GM18498 (cell line): ENCODE results near the gene BMP7.

Experiments
- ATAC-seq: cut with Tn5 transposase; IDR thresholded peaks from one replicate; pipeline ENCODE4 v1.9.1; 2021; ENCODE audit warnings: mild to moderate bottlenecking, moderate library complexity; ENCODE audit not compliant: unreplicated experiment

Gene BMP7

DNA sequence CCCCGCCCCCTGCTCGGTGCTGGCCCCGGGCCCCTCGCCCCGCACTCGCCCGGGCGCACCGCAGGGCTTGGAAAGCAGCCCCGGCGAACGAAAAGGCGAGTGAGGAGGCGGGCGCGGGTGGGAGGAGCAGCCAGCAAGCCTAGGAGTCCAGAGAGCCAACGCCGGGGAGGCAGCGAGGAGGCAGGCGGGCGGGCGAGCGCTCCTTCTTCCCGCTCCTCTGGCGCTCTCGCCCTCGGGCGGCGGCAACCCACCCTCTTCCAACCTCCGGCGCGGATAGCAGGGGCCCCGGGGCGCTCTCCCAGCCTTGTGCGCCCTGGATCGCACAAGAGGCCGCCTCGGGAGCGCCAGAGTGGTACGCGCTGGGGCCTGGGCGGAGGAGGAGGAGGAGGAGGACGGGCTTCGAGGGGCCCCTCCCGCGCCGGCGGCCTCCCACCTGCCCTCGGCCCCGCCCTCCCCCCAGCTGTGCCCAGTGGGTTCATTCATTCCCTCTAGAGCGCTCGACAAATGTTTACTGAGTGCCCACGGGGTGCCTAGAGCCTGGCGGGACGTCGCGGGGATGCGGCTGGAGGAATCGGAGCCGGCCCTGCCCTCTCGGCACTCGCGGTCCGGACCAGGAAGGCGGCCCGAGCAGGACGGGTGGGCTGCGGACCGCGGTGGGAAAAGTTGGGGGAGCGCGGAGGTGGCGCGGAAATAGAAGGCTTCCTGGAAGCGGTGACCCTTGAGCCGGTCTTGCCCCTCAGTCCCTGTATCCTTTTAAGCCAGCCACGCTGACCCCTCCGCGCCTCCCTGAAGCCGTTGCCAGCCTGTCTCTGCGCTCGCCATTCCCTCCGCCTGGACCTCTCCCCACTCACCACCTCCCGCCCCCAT, at the start of gene BMP7:
TSS of gene BMP7 (minus strand) at position 351 of the 867 bp plus-strand sequence. CDS start 519 bp downstream, outside the sequence.
- ATAC-seq: no peak

DNA sequence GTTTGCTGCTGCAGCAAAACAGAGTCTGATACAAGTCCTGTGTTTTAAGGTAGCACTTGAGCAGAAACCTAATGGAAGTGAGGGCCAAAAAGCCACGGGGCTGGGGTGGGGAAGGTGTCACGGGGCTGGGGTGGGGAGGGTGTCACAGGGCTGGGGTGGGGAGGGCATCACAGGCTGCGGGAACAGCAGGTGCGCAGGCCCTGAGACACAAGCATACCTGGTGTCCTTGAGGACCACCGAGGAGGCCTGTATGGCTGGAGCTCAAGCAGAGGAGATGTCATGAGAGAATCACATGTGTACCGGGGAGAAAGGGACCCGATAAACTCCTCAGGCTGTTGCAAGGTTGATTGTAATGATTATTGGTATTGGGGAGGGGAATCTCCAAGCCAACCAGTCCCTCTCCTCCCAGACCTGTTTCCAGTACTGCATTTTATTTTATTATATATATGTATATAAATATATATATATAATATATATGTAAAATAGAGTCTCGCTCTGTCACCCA, 49.6 kb upstream of the BMP7 start:
- no peak for ATAC-seq

DNA sequence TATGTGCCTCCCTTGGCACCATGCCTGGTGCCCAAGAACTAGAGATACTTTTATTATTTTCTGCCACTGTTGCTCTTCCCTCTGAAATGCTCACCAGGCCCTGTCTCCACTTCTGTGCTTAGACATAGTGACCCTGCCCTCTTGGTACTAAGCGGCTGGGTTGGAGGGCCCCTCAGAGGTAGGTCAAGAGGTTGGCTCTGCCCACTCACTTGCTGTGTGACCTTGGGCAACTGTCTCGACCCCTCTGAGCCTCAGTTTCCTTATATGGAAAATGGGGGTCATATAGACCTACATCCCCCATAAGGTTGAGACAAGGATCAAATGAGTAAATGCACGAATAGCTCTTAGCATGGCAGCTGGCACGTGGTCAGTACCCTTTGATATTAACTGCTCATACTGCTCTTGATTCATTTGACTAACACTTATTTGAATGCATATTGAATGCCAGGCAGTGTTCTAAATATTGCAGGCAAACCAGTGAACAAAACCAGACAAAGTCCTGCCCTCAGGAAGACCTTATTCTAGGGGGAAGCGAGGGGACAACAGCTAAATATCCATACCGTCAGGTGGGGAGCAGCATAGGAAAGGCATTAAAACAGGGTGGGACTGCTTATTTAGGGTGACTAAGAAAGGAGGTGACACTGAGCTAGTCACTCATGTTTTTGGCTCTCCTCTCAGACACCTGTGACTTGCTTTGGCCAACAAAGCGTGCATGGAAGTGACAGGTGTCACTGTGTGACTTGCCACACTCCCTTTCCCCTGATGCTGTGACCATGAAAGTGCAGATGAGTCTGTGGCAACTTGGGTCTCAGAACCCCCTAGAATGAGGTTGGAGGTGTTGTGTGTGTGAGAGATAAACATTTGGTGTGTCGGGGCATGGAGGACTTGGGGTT, 48.9 kb upstream of the BMP7 start:
- ATAC-seq: no peak

DNA sequence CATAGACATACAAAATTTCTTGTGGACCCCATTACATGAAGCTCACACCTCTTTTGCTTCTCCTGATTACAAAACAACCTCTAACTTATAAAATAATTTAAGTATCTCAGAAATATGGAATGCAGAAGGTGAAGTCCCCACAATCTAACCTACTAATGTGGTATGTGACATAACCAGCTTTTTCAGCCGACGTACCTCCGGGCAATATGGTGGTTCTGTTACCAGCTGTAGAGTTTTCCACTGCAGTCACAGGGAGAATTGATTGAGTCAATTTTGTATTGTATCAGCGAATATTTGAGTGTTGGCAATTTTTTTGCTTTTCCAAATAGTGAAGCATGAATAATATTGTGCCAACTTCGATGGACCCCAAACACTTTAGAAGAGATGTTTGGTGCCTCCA, 47.5 kb upstream of the BMP7 start:
- ATAC-seq: no peak

DNA sequence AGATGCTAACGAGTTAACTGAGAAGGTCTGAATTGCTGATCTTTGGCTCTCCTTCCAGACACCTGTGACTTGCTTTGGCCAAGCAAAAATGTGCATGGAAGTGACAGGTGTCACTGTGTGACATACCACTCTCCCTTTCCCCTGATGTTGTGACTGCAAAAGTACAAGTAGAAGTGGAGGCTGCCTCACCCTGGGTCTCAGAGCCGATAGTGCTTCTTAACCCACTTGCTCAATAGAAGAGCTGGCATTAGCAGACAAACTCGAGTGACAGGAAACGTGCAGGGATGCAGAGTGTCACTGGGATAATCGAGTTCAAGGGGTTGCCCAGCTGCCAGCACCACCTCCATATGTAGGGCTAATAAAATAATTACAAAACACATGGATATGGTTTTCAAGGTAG, 46.8 kb upstream of the BMP7 start:
- no peak for ATAC-seq

DNA sequence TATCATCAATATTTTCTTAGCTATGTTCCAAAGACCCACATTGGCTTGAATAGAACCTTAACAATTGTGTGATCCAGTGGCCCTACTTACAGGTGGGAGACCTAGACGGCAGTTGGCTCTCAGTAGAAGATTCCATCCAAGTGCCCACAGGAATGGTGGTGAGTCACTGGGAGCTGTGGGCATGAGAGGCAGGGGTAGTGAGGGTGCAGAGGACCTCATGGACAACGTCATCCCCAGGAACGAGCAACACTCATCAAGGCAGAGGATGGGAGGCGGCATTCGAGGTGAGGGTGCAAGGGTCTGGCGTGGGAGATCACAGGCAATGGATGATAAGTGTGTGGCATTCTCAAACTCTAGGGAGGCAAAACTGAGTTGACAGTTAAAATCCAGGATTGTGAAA, 45.7 kb upstream of the BMP7 start:
- ATAC-seq: no peak

DNA sequence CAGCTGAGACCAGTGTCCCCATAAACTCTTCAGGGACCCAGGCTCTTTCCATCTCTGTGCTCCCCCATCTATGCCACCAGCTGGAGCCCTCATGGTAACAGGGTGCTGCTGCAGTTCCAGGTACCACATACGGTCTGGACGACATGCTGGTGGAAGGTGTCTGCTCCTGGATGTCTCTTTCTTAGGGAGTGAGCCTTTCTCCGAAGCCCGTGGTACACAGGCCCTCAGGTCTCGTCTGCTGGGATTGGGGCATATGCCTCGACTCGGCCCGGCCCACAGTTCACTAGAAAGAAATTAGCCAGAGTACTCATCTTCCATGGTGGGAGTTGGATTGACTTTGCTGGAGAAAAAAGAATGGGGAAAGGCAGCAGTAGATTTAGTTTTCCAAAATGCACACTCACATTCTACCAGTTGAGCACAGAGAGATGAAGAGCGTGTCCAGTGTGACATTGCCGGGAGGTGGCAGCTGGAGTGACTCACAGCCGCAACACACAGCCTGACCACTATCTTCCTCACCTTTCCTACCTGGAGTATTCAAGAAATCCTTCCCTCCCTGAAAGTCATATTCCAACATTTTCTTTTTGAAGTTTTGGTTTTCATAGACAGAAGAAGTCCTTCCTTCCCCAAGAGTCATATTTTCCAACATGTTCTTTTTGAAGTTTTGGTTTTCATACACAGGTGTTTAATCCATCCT, 44.5 kb upstream of the BMP7 start:
- ATAC-seq: no peak

DNA sequence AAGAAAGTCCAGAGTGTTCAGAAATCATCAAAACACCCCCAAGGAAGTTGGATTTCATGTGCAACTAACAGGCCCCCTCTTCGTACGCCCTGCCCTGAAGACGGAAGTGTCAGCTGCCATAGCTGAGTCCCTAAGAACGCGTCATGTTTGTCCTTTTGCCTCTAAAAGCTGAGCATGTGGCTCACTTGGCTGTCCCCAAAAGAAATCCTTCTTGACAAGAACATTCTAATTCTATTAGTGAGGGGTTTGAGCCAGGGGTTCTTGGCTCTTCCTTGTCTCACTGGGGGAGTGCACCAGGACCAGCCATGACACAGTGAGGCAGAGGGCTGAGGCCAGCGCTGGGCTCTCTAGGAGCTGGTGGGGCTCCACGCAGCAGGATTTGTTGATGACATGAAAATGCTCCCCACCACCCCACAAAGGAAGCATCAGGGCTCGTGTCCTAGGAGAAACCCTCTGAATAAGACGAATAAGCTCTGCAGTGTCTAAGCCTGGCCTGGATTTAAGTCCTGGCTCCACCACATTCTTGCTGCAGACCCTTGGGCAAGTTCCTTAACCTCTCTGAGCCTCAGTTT, 43.2 kb upstream of the BMP7 start:
- ATAC-seq: no peak

DNA sequence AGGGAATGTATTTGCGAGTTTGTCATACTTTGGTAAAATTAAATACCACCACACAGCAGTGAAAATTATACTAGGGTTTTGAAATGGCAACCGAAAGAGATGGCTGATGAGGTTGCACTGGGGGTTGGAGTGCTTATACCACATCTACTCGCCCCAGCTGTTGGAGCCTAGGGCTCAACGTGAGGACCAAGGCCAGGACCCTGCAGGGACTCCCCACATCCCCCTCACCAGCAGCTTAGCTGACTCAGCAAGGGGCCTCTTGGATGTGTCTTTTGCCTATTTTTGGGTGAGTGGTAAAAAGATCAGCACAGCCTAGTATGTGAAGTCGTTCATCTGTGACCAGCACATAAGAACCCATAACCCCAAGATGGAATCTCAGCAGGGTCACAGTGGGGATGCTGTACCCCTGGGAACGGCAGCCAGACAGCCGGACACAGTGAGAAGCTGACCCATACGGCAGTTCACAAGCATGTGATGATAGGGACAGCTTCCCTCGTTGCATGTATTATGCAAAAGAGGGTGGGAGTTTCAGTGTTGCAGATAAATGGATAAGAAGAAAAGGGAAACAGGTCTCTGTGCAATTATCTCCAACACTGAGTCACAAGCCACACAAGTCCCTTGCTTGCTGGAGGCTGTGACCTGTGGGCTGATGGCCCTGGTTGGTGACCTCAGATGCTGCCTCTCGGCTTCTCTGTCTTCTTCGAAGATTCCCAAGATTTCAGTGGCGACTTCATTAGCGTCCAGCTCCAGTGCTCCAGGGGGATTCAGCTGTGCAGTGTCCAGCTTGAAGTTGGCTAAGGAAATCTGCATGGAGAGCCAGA, 42.2 kb upstream of the BMP7 start:
- ATAC-seq: no peak

DNA sequence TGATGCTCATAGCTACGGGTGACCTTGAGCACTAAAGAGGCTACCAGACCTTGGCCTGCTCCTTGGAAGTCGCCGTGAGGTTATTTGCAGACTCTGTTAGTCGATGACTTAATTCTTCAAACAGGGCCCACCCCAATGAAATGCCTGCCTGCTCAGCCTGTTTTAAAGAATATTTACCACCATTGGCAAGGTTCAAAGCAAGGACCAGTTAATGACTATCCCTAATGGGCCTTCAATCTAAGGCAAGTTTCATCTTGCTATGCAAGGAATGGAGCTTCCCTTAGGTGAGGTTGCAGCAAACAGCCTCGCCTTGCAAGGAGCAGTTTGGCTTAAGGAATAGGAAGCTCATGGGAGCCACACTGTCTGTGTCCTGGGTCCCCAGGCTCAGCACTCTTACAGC, 40.3 kb upstream of the BMP7 start:
- no peak for ATAC-seq

DNA sequence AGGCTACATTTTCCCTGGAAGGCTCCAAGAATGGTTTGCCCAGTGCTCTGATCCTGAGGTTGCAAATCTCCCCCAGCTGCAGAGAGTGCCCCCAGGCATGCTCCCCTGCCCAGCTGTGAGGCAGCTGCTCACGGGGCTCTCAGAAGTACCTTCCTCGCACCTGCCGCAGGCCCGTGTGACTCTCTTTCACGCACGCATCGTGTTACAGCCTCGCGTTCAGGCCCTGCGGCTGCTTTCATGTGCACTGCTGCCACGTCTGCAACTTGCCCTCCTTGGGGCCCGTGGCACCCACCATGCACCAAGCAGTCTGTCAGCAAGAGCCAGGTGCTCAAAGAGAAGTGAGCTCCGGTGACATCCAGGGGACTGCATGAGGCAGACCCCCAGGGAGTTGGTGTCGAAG, 34.6 kb upstream of the BMP7 start:
- ATAC-seq: no peak

DNA sequence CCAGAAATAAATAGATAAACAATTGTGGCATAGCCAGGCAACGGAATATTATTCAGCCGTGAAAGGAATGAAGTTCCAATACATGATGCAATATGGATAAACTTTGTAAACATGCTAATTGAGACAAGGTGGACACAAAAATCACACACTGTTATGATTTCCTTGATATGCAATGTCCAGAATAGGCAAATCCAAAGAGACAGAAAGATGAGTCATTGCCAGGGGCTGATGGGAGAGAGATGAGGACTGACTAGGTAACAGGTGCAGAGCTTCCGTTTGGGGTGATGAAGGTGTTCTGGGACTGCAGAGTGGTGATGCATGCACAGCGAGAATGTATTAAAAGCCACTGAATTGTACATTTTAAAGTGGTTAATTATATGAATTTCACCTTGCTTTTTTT, 32.0 kb upstream of the BMP7 start:
- no peak for ATAC-seq

DNA sequence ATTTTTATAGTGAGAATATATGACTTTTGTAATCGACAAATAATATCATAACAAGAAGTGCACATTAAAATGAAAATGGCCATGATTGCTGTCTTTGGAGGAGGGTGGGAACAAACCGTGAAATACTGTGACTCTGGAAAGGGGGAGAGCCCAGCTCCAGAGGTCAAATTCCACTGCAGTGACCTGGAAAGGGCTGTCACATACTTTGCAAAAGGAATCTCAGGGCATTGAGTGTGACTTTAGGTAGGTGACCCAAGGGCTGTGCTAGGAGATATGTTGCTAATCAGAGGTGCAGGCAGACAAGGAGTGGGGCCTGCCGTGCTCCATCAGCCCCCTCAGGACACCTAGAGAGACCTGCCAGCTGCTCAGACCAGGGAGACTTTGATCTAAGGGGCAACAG, 28.1 kb upstream of the BMP7 start:
- no peak for ATAC-seq

DNA sequence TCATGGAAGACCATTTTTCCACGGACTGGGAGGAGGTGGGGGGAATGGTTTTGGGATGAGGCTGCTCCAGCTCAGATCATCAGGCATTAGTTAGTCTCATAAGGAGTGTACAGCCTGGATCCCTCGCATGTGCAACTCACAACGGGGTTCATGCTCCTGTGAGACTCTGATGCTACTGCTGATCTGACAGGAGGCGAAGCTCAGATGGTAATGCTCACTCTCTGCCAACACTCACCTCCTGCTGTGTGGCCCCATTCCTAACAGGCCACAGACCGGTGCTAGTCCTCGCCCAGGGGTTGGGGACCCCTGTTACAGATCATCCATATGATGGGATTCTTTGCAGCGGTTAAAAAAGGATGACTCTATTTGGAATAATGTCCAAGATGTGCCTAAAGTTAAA, 27.6 kb upstream of the BMP7 start:
- ATAC-seq: no peak

DNA sequence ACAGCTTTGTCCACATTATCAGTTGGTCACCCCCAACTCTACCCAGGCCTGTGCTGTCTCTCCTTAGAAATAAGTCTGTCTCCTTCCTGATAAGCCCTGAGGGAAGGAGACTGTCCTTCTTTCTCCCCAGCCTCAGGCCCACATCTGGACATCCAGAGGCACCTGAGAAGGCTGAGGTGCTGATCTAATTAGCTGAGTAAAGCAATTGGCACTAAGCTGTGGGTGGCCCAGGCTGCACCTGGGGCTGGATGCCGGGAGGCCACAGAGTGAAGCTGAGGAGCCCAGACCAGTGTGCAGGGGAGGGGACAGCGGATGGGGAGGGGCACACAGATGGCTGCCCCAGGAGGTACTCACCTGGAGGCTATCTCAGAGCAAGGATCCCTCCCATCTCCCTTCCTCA, 26.2 kb upstream of the BMP7 start:
- no peak for ATAC-seq

DNA sequence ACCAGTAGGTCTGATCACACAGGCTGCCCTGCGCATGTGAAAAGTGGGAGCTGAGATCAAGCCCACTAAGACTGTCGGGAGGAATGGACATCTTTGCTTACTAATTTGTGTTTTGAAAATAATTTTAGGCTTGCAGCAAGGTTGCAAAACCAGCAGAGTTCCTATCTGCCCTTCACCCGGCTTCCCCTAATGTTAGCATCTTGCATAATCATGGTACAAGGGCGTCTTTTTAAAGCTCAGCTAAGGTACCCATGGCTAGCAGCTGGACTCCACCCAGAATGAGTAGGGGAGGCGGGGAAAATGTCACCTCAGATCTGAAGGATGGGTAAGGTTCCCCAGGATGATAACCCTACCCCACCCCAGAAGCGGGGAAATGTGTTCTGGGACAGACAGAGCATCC, 25.3 kb upstream of the BMP7 start:
- ATAC-seq: no peak

DNA sequence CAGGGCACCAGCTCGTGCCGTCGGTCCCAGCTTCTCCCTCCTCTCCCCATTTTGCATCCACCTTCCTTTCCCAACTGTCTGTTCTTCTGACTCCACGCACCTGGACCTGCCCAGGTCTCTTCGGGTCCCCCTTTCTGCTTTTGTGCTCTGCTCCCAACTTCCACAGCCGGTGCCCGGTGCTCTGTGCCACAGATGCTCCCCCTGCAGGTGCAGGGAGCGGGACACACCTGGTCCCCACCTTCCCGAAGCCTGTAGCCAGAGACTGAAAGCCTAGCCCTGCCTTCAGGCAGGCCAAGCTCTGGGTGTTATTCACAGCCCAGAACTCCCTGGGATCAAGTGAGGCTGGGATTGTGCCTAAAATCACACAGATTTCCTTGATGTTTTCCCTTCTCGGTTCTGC, 24.6 kb upstream of the BMP7 start:
- no peak for ATAC-seq

DNA sequence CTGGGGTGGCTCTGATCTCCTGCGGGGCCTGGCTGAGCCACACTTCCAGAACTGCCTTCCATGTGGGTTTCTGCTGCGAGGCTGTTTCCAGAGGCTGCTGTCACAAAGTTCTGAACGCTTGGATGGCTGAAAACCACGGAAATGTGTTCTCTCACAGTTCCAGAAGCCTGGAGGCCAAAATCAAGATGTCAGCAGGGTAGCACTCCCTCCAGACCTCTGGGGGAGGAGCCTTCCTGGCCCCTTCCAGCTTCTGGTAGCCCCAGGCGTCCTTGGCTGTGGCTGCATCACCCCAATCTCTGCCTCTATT, 23.7 kb upstream of the BMP7 start:
- no peak for ATAC-seq

DNA sequence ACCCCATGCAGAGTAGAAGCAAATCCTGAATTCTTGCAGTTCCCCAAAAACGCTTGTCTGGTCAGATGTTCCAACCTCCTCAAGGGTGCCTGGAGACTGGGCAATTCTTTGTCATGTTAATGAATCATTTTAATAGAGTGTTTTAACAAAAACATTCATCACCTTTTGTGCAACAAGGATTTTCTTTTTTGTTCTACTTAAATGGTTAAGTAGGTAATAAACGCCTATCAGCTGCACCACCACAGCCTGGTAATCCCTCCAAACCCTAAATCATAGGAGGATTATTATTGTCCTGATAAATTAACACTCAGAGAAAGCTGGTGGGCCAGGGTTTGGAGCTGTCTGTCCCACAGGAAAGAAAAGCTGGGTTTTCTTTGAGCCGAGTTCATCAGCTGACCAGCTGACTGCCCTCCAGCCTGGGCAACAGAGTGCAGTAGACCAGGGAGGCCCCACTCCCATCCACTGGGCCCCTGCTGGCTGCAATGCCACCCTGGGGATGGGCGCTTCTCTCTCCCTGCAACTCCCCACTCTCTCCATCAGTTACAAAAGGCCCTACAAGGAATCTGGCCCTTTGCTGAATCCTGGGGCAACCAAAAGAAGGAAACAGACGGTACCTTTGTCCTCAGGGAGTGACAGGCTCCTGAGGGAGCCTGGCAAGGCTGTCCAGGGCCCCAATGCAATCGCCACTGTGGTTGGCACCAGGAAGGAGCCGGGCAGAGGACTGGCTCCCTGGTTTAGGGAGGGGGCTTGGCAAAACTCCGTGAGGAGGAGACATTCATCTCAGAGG, 23.1 kb upstream of the BMP7 start:
- ATAC-seq: no peak
